ENCODE results near the gene CAMK2A.
A peak's percentile ranks its signal among the peaks of the same experiment; 100 is the strongest.

Gene CAMK2A

GRCh38 chr5:150323819-150324218, 34.2 kb upstream of the CAMK2A start:
- DNase-seq = no peak
- TF ChIP-seq, protein P1, sequence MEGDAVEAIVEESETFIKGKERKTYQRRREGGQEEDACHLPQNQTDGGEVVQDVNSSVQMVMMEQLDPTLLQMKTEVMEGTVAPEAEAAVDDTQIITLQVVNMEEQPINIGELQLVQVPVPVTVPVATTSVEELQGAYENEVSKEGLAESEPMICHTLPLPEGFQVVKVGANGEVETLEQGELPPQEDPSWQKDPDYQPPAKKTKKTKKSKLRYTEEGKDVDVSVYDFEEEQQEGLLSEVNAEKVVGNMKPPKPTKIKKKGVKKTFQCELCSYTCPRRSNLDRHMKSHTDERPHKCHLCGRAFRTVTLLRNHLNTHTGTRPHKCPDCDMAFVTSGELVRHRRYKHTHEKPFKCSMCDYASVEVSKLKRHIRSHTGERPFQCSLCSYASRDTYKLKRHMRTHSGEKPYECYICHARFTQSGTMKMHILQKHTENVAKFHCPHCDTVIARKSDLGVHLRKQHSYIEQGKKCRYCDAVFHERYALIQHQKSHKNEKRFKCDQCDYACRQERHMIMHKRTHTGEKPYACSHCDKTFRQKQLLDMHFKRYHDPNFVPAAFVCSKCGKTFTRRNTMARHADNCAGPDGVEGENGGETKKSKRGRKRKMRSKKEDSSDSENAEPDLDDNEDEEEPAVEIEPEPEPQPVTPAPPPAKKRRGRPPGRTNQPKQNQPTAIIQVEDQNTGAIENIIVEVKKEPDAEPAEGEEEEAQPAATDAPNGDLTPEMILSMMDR (IDR thresholded peaks at IDR 0.05; ENCODE audit: low read depth, low read length) = no peak
- Histone ChIP-seq H3K27me3 (no peaks in the 10 kb centered on the region), H3K36me3 (no peaks in the 10 kb centered on the region), H3K9me3 (no peaks in the 10 kb centered on the region), H3K4me1 (peaks cover 15% of the 10 kb centered on the region), H3K4me3 (ENCODE audit: low read depth, low read length) (no peak overlapping the region)

GRCh38 chr5:150323092-150323491, 33.5 kb upstream of the CAMK2A start:
- DNase-seq = no peak
- H3K4me1 ChIP-seq = peaks cover 22% of the 10 kb centered on the region
- no peaks in the 10 kb centered on the region for H3K36me3 ChIP-seq
- TF ChIP-seq, protein P1 (IDR thresholded peaks at IDR 0.05; ENCODE audit: low read depth, low read length) = no peak
- H3K27me3 ChIP-seq = no peaks in the 10 kb centered on the region
- no peak overlapping the region for H3K4me3 ChIP-seq (ENCODE audit: low read depth, low read length)
- H3K9me3 ChIP-seq = no peaks in the 10 kb centered on the region

DNA sequence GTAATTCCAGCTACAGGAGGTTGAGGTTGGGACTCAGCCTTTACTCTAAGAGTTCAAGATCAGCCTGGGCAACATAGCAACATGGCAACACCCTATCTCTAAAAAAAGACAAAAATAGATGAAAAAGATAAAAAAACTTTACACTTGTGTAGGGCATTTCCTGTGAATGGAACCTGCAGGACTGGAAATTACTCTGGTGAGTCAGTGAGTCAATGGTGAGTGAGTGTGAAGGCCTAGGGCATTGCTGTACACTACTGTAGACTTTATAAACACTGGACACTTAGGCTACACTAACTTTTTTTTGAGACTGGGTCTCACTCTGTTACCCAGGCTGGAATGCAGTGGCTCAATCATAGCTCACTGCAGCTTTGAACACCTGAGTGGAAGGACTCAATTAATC, 32.6 kb upstream of the CAMK2A start:
- Histone ChIP-seq H3K27me3 (no peaks in the 10 kb centered on the region), H3K9me3 (no peaks in the 10 kb centered on the region), H3K4me1 (peaks cover 31% of the 10 kb centered on the region), H3K4me3 (ENCODE audit: low read depth, low read length) (no peak overlapping the region), H3K36me3 (no peaks in the 10 kb centered on the region)
- TF ChIP-seq, protein P1 (IDR thresholded peaks at IDR 0.05; ENCODE audit: low read depth, low read length) = no peak
- DNase-seq = no peak

DNA sequence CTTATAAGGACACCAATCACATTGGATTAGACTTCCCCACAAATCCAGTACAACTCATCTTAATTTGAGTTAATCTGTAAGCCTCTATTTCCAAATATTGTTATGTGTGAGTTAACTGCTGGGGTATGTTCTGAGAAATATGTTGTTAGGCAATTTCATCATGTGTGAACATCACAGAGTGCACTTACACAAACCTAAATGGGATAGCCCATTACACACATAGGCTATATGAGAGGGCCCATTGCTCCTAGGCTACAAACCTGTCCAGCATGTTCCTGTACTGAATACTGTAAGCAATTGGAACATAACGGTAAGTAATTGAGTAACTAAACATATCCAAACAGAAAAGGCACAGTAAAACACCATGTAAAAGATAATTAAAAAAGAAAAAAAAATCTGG, 32.2 kb upstream of the CAMK2A start:
- no peaks in the 10 kb centered on the region for H3K27me3 ChIP-seq
- no peaks in the 10 kb centered on the region for H3K9me3 ChIP-seq
- peaks cover 32% of the 10 kb centered on the region for H3K4me1 ChIP-seq
- DNase-seq = no peak
- H3K4me3 ChIP-seq (ENCODE audit: low read depth, low read length) = no peak overlapping the region
- TF ChIP-seq, protein P1 (IDR thresholded peaks at IDR 0.05; ENCODE audit: low read depth, low read length) = no peak
- no peaks in the 10 kb centered on the region for H3K36me3 ChIP-seq

DNA sequence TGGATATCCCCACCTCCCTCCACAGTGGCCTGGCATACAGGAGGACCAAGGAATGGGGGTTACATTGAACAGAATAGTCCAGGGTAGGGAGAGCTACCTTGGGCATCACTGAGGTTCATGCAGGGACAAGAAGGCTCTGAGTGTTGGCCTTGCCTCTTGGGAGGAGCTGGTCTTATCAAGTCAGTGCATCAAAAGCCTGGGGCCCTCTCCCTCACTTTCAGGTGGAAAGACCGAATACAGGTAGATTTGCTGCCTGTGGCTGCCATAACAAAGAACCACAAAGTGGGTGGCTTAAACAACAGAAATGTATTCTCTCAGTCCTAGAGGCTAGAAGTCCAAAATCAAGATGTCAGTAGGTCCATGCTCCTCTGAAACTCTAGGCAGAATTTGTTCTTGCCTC, 31.6 kb upstream of the CAMK2A start:
- no peaks in the 10 kb centered on the region for H3K27me3 ChIP-seq
- no peaks in the 10 kb centered on the region for H3K9me3 ChIP-seq
- H3K4me1 ChIP-seq = peaks cover 35% of the 10 kb centered on the region
- no peaks in the 10 kb centered on the region for H3K36me3 ChIP-seq
- H3K4me3 ChIP-seq (ENCODE audit: low read depth, low read length) = no peak overlapping the region
- TF ChIP-seq, protein P1 (IDR thresholded peaks at IDR 0.05; ENCODE audit: low read depth, low read length) = no peak
- DNase-seq = no peak

- Histone ChIP-seq H3K4me3 (ENCODE audit: low read depth, low read length) (no peak overlapping the region), H3K27me3 (no peaks in the 10 kb centered on the region), H3K36me3 (no peaks in the 10 kb centered on the region), H3K4me1 (peaks cover 35% of the 10 kb centered on the region), H3K9me3 (no peaks in the 10 kb centered on the region)
- peak; percentile 50 for DNase-seq
- TF ChIP-seq, protein P1 (IDR thresholded peaks at IDR 0.05; ENCODE audit: low read depth, low read length) = no peak
Measured at GRCh38 chr5:150320044-150320613, 30.6 kb upstream of the CAMK2A start.
